ENCODE data around the gene MRAP2.

DNA sequence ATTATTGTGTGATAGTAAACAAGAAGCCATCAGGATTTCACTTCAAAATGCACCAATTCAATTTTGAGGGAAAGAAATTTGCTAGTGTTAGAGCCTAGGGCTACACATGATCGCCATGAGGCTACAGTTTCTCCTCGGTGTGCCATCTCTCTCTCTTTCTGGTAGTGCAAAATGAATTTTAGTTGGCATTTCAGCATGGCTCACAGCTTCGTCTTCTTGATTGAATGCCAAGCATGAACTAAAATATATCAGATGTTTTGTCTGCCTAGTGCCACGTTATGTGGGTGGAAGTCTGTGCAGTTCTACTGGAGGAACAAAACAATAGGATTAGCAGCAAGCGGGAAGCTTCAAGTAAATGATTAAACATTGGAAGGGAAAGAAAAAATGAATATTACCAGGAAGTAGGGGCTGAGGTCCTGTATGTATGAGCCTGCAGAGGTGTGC lies 6.8 kb upstream of the MRAP2 start:
- TF ChIP-seq, protein P1, sequence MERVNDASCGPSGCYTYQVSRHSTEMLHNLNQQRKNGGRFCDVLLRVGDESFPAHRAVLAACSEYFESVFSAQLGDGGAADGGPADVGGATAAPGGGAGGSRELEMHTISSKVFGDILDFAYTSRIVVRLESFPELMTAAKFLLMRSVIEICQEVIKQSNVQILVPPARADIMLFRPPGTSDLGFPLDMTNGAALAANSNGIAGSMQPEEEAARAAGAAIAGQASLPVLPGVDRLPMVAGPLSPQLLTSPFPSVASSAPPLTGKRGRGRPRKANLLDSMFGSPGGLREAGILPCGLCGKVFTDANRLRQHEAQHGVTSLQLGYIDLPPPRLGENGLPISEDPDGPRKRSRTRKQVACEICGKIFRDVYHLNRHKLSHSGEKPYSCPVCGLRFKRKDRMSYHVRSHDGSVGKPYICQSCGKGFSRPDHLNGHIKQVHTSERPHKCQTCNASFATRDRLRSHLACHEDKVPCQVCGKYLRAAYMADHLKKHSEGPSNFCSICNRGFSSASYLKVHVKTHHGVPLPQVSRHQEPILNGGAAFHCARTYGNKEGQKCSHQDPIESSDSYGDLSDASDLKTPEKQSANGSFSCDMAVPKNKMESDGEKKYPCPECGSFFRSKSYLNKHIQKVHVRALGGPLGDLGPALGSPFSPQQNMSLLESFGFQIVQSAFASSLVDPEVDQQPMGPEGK (CRISPR knock-in tag; IDR thresholded peaks at IDR 0.05; ENCODE audit: borderline replicate concordance), result no peak
- TF ChIP-seq POU6F1 (CRISPR knock-in tag; IDR thresholded peaks at IDR 0.05; ENCODE audit: borderline replicate concordance, low read depth), result no peak
- no peak for TF ChIP-seq ISL1 (CRISPR knock-in tag; IDR thresholded peaks at IDR 0.05)
- TF ChIP-seq, protein P2, sequence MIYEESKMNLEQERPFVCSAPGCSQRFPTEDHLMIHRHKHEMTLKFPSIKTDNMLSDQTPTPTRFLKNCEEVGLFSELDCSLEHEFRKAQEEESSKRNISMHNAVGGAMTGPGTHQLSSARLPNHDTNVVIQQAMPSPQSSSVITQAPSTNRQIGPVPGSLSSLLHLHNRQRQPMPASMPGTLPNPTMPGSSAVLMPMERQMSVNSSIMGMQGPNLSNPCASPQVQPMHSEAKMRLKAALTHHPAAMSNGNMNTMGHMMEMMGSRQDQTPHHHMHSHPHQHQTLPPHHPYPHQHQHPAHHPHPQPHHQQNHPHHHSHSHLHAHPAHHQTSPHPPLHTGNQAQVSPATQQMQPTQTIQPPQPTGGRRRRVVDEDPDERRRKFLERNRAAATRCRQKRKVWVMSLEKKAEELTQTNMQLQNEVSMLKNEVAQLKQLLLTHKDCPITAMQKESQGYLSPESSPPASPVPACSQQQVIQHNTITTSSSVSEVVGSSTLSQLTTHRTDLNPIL (CRISPR knock-in tag; IDR thresholded peaks at IDR 0.05; ENCODE audit: low read depth), result no peak
- no peak for TF ChIP-seq ZNF8 (CRISPR knock-in tag; IDR thresholded peaks at IDR 0.05)
- no peak for TF ChIP-seq TOX (CRISPR knock-in tag; IDR thresholded peaks at IDR 0.05; ENCODE audit: borderline replicate concordance)
- no peak for TF ChIP-seq ZFP3 (CRISPR knock-in tag; IDR thresholded peaks at IDR 0.05)
- TF ChIP-seq ZFP30 (CRISPR knock-in tag; IDR thresholded peaks at IDR 0.05), result no peak
- no peak for TF ChIP-seq TSHZ2 (CRISPR knock-in tag; IDR thresholded peaks at IDR 0.05)
- TF ChIP-seq PPARA (CRISPR knock-in tag; IDR thresholded peaks at IDR 0.05; ENCODE audit: borderline replicate concordance), result no peak
- no peak for TF ChIP-seq ESRRG (CRISPR knock-in tag; IDR thresholded peaks at IDR 0.05)
- TF ChIP-seq BACH2 (CRISPR knock-in tag; IDR thresholded peaks at IDR 0.05; ENCODE audit: borderline replicate concordance), result no peak
- TF ChIP-seq ZNF70 (CRISPR knock-in tag; IDR thresholded peaks at IDR 0.05), result no peak

Data from SK-N-SH treated with all-trans-retinoic acid at 6 μM for 48 hours (cell line).